Globus pallidus (tissue), 1 donor: ENCODE measurements around the gene COX20.
A peak's percentile ranks its signal among the peaks of the same experiment; 100 is the strongest.

ENCODE experiments used
- DNase-seq: peaks from one replicate; pipeline ENCODE4 v3.0.0-alpha.2; 2015; ENCODE audit warnings: low spot score

Gene COX20

DNA sequence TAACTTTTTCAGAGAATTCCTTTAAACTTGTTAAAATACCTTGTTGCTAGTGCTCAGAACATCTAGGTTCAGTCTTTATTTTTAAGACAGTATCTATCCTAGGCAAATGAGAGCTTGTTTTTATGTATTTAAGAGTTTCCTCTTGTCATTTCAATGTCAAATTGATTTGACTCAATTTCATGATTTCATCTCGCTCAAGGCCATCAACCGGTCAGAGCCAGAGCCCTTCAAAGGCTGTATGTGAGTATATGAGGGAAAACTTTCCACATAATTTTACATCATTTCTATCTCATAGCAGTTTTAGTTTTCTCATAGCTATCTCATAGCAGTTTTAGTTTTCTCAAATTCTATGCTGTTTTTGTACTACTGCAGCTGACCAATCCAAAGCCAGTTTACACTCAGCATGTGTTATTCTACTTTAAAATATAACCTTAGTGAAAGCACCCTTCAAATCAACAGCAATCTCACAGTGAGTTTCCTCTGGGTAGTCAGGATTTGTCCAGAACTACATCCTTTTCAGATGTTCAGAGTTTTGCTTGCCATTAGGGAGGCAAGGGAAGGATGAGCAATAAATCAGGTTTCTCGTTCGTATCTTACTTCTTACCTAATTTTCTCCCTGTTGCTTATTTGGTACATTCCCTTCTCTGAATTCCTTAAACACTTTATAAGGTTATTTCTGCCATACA lies 16.2 kb downstream of the COX20 start:
- no peak for DNase-seq

DNA sequence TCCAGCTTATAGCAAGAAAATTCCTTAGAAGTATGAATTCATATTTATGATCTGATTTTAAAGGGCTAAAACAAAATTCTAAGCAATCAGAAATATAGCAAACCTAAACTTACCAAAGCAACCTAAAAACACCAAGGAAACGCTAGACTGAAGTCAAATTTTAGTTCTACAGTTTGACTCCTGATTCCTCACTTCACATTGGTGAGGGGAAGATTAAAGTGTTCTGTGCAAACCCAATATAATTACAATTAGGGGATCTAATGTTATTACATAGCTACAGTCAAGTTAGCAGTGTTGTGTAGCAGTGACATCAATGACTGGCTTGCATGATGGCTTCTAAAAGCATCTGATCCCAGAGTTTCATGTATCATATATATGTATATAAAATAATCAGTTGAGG lies 17.2 kb downstream of the COX20 start:
- no peak for DNase-seq

GRCh38 chr1:244854166-244854565 lies 18.7 kb downstream of the COX20 start:
- no peak for DNase-seq

- DNase-seq = no peak
These were observed 19.6 kb downstream of the COX20 start for GRCh38 chr1:244854865-244855578.

DNA sequence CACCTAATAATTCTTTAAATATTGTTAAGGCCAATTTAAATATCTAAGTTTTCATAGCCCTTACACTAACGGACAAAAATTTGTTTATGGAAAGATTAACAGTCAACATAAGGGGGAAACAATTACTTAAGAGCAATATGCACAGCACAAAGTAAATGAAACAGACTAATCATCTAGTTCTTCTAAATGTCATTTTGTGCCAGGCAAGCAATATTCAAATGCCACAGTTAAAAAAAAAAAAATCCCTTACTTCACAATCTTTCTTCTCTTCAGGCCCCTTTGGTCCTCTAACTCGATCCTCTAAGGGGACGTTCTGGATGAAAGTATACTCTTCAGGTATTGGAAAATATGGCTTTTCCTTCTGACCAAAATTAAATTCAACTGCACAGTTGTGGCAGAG lies 22.3 kb downstream of the COX20 start:
- no peak for DNase-seq

DNA sequence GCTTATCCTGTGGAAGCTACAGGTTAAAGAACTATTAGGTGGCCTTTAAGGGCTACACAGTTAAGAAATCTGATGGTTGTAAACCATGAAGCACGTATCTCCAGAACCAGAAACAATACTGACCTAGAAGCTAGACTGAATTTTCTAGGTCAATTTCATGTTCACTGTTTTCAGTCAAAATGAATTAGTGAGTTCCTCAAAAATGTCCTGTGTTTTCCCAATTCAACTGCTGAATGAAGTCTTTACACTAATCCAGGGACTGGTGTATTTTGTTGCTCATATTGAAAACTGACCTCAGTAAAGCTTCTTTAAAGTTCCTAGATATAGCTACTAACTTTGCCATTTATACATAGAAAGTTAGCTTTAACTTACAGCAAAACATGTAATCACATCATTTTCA lies 22.9 kb downstream of the COX20 start:
- DNase-seq = no peak

DNA sequence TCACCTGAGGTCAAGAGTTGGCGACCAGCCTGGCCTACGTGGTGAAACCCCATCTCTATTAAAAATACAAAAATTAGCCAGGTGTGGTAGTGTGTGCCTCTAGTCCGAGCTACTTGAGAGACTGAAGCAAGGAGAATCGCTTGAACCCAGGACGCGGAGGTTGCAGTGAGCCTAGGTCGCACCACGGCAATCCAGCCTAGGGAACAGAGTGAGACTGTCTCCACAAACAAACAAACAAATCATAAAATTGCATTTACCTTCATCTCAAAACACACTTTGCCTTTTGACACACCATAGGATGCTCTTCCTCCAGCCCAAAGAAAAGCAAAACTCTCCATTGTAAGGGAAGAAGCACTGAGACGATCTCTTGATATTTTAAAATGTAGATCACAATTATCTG lies 24.6 kb downstream of the COX20 start:
- DNase-seq = no peak

DNA sequence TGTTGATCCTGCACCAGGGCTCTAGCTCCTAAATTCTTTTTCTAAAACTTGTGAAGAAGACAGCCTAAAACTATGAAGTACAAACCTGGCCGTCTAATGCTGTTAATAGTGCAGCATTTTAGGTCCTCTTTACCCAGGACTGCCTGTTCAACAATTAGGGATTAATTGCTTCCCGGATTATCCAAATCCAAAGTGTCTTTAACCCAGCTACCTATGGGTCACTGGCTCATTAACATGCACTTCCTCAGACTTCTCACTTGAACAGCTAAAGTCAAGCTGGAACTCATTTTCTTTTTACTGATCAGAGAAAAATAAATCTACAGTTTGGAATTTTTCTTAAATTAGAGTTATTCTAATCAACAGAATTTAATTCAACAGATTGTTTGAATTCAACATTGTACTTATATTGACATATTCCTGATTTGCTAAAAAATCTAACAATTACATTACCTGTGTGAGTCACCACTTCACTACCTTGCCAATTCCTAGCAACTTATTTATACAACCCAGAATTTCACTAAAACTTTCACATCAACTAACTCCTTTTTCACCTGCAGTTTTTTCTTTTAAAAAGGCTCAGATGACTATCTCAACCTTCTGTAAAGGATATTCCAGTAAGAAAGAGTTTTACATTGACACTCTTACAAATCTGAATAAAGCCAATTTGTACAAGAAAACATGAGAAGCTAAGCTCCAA lies 25.6 kb downstream of the COX20 start:
- DNase-seq = no peak

- DNase-seq = no peak
These were observed 26.2 kb downstream of the COX20 start for GRCh38 chr1:244861683-244862082.

- no peak for DNase-seq
These were observed 26.9 kb downstream of the COX20 start for GRCh38 chr1:244862354-244862698.

DNA sequence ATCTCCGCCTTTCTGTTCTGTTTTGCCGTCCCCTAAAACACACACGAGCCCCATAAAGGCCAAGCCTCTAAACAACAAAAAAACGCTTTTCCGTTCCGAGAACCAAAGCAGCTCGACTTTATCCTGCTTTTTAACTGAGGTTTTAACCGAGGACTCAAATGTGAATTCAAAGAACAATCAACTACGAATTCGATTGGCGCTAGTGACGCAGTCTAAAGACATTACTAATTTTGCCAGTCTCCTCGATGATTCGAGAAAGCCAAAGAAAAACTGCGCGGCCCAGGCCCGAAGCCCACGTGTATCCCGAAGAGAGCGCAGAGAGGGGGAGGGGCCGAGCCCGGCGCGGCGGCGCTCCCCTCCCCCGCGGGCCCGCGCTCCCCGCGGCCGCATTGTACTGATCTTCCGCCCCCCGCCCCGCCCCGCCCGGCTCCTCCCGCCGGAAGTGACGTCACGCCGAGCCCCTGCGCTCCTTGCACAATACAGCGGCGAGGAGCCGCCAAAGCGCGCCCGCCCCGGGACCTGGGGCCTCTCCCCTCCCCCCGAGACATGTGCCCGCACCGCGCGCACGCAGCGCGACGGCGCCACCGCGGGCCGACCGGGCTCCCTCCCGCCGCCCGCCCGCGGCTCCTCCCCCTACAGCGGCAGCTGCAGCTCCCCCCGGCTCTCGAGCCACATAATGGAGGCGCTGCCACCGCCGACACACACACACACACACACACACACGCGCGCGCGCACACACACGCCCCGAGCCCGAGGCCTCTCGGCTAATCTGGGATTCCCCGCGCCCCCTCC lies 27.4 kb downstream of the COX20 start:
- DNase-seq = peak; percentile 96

- no peak for DNase-seq
These were observed 28.2 kb downstream of the COX20 start for GRCh38 chr1:244863491-244864252.

- DNase-seq = peak; percentile 97
These were observed 29.0 kb downstream of the COX20 start, which contains the start of gene HNRNPU for GRCh38 chr1:244864253-244865027. Gene HNRNPU (minus strand): TSS chr1:244864543. CDS start chr1:244864307, 236 bp downstream.

- DNase-seq = no peak
These were observed 29.5 kb downstream of the COX20 start for GRCh38 chr1:244865028-244865371.

GRCh38 chr1:244865820-244866219 lies 30.4 kb downstream of the COX20 start:
- no peak for DNase-seq

GRCh38 chr1:244866355-244866754 lies 30.9 kb downstream of the COX20 start:
- DNase-seq = no peak

DNA sequence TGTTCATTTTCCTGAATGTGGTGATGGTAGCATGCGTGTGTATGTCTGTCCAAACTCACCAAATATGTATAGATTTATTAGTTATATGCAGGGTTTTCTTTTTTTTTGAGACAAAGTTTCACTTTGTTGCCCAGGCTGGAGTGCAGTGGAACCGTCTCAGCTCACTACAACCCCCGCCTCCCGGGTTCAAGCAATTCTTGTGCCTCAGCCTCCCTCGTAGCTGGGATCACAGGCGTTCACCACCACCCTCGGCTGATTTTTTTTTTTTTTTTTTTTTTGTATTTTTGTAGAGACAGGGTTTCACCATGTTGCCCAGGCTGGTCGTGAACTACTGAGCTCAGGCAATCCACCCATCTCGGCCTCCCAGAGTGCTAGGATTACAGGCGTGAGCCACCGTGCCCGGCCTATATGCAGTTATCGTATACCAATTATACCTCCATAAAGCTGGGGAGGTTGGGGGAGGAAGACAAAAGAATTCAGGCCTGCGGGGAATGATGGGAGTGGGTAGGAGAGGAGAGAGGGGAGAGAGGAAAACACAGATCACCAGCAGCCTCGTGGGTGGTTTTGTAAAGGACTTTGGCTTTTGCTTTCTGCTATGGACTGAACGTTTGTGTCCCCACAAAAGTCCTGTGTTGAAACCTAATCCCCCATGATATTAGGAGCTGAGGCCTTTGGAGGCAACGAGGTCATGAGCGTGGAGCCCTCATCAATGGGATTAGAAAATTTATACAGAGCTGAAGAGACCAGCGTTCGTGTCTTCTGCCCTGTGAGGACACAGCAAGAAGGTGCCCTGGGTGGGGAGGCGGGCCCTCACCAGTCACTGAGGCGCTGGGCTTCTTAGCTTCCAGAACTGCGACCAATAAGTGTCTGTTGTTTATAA lies 33.3 kb downstream of the COX20 start:
- DNase-seq = no peak

DNA sequence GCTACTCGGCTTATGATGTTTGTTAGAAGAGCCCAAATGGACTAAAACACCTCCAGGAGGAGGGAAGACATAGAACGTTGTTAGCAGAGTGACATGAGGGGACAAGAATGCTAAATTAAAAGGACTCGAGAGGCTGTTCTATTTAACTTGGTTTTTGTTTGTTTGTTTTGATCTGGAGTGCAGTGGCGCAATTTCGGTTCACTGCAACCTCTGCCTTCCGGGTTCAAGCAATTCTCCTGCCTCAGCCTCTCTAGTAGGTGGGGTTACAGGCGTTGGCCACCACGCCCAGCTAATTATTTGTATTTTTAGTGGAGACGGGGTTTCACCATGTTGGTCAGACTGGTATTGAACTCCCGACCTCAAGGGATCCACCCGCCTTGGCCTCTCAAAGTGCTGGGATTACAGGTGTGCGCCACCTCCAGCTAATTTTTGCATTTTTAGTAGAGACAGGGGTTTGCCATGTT lies 33.9 kb downstream of the COX20 start:
- no peak for DNase-seq

GRCh38 chr1:244869950-244870349 lies 34.5 kb downstream of the COX20 start:
- DNase-seq = no peak
